ENCODE results near the gene MN1. TPM values are rescaled to one million over a fixed set of nuclear protein-coding genes. Genes with fewer than 3 reads are reported as not detected.

The MN1 gene
- total RNA-seq, 2 experiments from 2014 or later, result 0.04 to 0.10 TPM

- CTCF ChIA-PET, result no interaction called here
- POLR2A ChIA-PET, result no interaction called here
Observed at GRCh38 chr22:27786965-27787364, 14.6 kb downstream of the MN1 start.

- ChIA-PET CTCF (no interaction called here), POLR2A (no interaction called here)
Observed at GRCh38 chr22:27786291-27786932, 15.1 kb downstream of the MN1 start.

- CTCF ChIA-PET, result no interaction called here
Observed at GRCh38 chr22:27785831-27786230, 15.7 kb downstream of the MN1 start.

GRCh38 chr22:27784120-27784475 lies 17.5 kb downstream of the MN1 start:
- CTCF ChIA-PET, result no interaction called here
- POLR2A ChIA-PET, result no interaction called here

More at GRCh38 chr22:27785831-27786230, 15.7 kb downstream of the MN1 start:
- POLR2A ChIA-PET, result no interaction called here

GRCh38 chr22:27783436-27784119 lies 18.0 kb downstream of the MN1 start:
- POLR2A ChIA-PET, result no interaction called here
- CTCF ChIA-PET, result no interaction called here

GRCh38 chr22:27782088-27782487 lies 19.5 kb downstream of the MN1 start:
- ChIA-PET POLR2A (no interaction called here), CTCF (no interaction called here)

- POLR2A ChIA-PET, result no interaction called here
- CTCF ChIA-PET, result no interaction called here
Observed at GRCh38 chr22:27780161-27780575, 21.4 kb downstream of the MN1 start.

- ChIA-PET POLR2A (no interaction called here), CTCF (no interaction called here)
Observed at GRCh38 chr22:27779643-27780042, 21.9 kb downstream of the MN1 start.

- CTCF ChIA-PET, result no interaction called here
Observed at GRCh38 chr22:27778294-27779090, 23.1 kb downstream of the MN1 start.

GRCh38 chr22:27777128-27777527 lies 24.4 kb downstream of the MN1 start:
- ChIA-PET POLR2A (no interaction called here), CTCF (interaction anchor here (0.6 kb wide), 1 partner anchor 443 kb away, joined by 3 read pairs; no protein-coding TSS in a partner anchor)

More at GRCh38 chr22:27778294-27779090, 23.1 kb downstream of the MN1 start:
- POLR2A ChIA-PET, result no interaction called here

GRCh38 chr22:27776650-27776958 lies 25.0 kb downstream of the MN1 start:
- POLR2A ChIA-PET, result no interaction called here

GRCh38 chr22:27775758-27776649 lies 25.6 kb downstream of the MN1 start:
- ChIA-PET CTCF (no interaction called here), POLR2A (no interaction called here)

More at GRCh38 chr22:27776650-27776958, 25.0 kb downstream of the MN1 start:
- CTCF ChIA-PET, result no interaction called here

- ChIA-PET POLR2A (no interaction called here), CTCF (no interaction called here)
Observed at GRCh38 chr22:27775087-27775698, 26.4 kb downstream of the MN1 start.

GRCh38 chr22:27774200-27774599 lies 27.4 kb downstream of the MN1 start:
- CTCF ChIA-PET, result interaction anchor here (0.9 kb wide), 1 partner anchor 226 kb away, joined by 4 read pairs; no protein-coding TSS in a partner anchor
- POLR2A ChIA-PET, result no interaction called here

- POLR2A ChIA-PET, result no interaction called here
- CTCF ChIA-PET, result no interaction called here
Observed at GRCh38 chr22:27772984-27773498, 28.5 kb downstream of the MN1 start.

- CTCF ChIA-PET, result no interaction called here
- POLR2A ChIA-PET, result no interaction called here
Observed at GRCh38 chr22:27772081-27772983, 29.2 kb downstream of the MN1 start.

GRCh38 chr22:27771637-27772036 lies 29.9 kb downstream of the MN1 start:
- CTCF ChIA-PET, result no interaction called here

GRCh38 chr22:27769012-27769411 lies 32.5 kb downstream of the MN1 start:
- POLR2A ChIA-PET, result no interaction called here
- CTCF ChIA-PET, result no interaction called here

More at GRCh38 chr22:27771637-27772036, 29.9 kb downstream of the MN1 start:
- POLR2A ChIA-PET, result no interaction called here
